Parathyroid adenoma (tissue), 2 donors: Measurements from ENCODE around the gene MRTFB.

ENCODE experiments used
- H2AFZ ChIP-seq: fragments of 300-600 bp; sonication (generic); one replicate; pipeline ENCODE4 v1.7.0; 2017; ENCODE audit warnings: antibody characterized with exemption, mild to moderate bottlenecking
- H3K27ac ChIP-seq: fragments of 300-600 bp; sonication (generic); one replicate; pipeline ENCODE4 v1.7.0; 2017
- H3K27me3 ChIP-seq: fragments of 300-600 bp; sonication (generic); one replicate; pipeline ENCODE4 v1.7.0; 2017; ENCODE audit warnings: low read length; ENCODE audit not compliant: control insufficient read depth, insufficient read depth
- H3K36me3 ChIP-seq: fragments of 300-600 bp; sonication (generic); one replicate; pipeline ENCODE4 v1.7.0; 2017; ENCODE audit warnings: low read length; ENCODE audit not compliant: control insufficient read depth, insufficient read depth
- H3K4me1 ChIP-seq: fragments of 300-600 bp; sonication (generic); one replicate; pipeline ENCODE4 v1.7.0; 2017; ENCODE audit warnings: control low read depth
- H3K4me2 ChIP-seq: fragments of 300-600 bp; sonication (generic); one replicate; pipeline ENCODE4 v1.7.0; 2017; ENCODE audit warnings: low read length
- H3K4me3 ChIP-seq: fragments of 300-600 bp; sonication (generic); one replicate; pipeline ENCODE4 v1.7.0; 2017; ENCODE audit warnings: low read depth, low read length
- H3K79me2 ChIP-seq: fragments of 300-600 bp; sonication (generic); one replicate; pipeline ENCODE4 v1.7.0; 2017; ENCODE audit warnings: control low read depth
- H3K9ac ChIP-seq: fragments of 300-600 bp; sonication (generic); one replicate; pipeline ENCODE4 v1.7.0; 2017; ENCODE audit warnings: mild to moderate bottlenecking
- H3K9me3 ChIP-seq: fragments of 300-600 bp; sonication (generic); one replicate; pipeline ENCODE4 v1.7.0; 2017; ENCODE audit warnings: low read length; ENCODE audit not compliant: control insufficient read depth
- CTCF ChIP-seq: fragments of 300-600 bp; sonication (generic); IDR thresholded peaks from one replicate; pipeline ENCODE4 v1.7.0; 2017; ENCODE audit warnings: antibody characterized with exemption, mild to moderate bottlenecking
- donor health status: primary hyperparathyroidism.

MRTFB gene

GRCh38 chr16:14106457-14106856 is 35.3 kb downstream of the MRTFB start:
- TF ChIP-seq CTCF: no peak

GRCh38 chr16:14106961-14107360 is 35.8 kb downstream of the MRTFB start:
- Histone ChIP-seq H3K9ac (no peak overlapping the region), H2AFZ (no peak overlapping the region), H3K4me1 (peaks cover 44% of the 10 kb centered on the region), H3K79me2 (peaks cover 25% of the 10 kb centered on the region), H3K27me3 (no peaks in the 10 kb centered on the region), H3K9me3 (no peaks in the 10 kb centered on the region), H3K4me3 (no peak overlapping the region), H3K27ac (no peak overlapping the region), H3K36me3 (no peaks in the 10 kb centered on the region), H3K4me2 (no peak overlapping the region)
- no peak for TF ChIP-seq CTCF

More at GRCh38 chr16:14106457-14106856, 35.3 kb downstream of the MRTFB start:
- no peaks in the 10 kb centered on the region for H3K36me3 ChIP-seq
- H3K27me3 ChIP-seq: no peaks in the 10 kb centered on the region
- H3K27ac ChIP-seq: no peak overlapping the region
- no peaks in the 10 kb centered on the region for H3K9me3 ChIP-seq
- peaks cover 48% of the 10 kb centered on the region for H3K4me1 ChIP-seq
- no peak overlapping the region for H3K9ac ChIP-seq
- no peak overlapping the region for H2AFZ ChIP-seq
- no peak overlapping the region for H3K4me3 ChIP-seq
- no peak overlapping the region for H3K4me2 ChIP-seq
- H3K79me2 ChIP-seq: peaks cover 25% of the 10 kb centered on the region

- no peak overlapping the region for H3K27ac ChIP-seq
- H3K9ac ChIP-seq: no peak overlapping the region
- peaks cover 35% of the 10 kb centered on the region for H3K4me1 ChIP-seq
Observed at GRCh38 chr16:14109077-14109775, 38.1 kb downstream of the MRTFB start.

GRCh38 chr16:14109782-14110727 is 38.9 kb downstream of the MRTFB start:
- no peak overlapping the region for H3K4me3 ChIP-seq
- no peak overlapping the region for H3K27ac ChIP-seq
- TF ChIP-seq CTCF: no peak
- H3K9me3 ChIP-seq: no peaks in the 10 kb centered on the region
- peaks cover 34% of the 10 kb centered on the region for H3K4me1 ChIP-seq
- no peak overlapping the region for H2AFZ ChIP-seq
- H3K4me2 ChIP-seq: no peak overlapping the region
- peaks cover 19% of the 10 kb centered on the region for H3K79me2 ChIP-seq
- H3K9ac ChIP-seq: no peak overlapping the region
- H3K27me3 ChIP-seq: no peaks in the 10 kb centered on the region
- H3K36me3 ChIP-seq: no peaks in the 10 kb centered on the region

More at GRCh38 chr16:14109077-14109775, 38.1 kb downstream of the MRTFB start:
- Histone ChIP-seq H3K27me3 (no peaks in the 10 kb centered on the region), H3K36me3 (no peaks in the 10 kb centered on the region), H3K4me2 (no peak overlapping the region), H3K9me3 (no peaks in the 10 kb centered on the region), H3K79me2 (peaks cover 17% of the 10 kb centered on the region), H3K4me3 (no peak overlapping the region), H2AFZ (no peak overlapping the region)
- TF ChIP-seq CTCF: no peak
